SK-N-DZ (cell line): ENCODE measurements around the gene SLC10A2.

Source experiments
- DNase-seq: peaks from one replicate; pipeline ENCODE4 v3.0.0-alpha.2; 2015; ENCODE audit warnings: low spot score

The SLC10A2 gene

GRCh38 chr13:103055166-103055565 is 11.1 kb downstream of the SLC10A2 start:
- no peak for DNase-seq

DNA sequence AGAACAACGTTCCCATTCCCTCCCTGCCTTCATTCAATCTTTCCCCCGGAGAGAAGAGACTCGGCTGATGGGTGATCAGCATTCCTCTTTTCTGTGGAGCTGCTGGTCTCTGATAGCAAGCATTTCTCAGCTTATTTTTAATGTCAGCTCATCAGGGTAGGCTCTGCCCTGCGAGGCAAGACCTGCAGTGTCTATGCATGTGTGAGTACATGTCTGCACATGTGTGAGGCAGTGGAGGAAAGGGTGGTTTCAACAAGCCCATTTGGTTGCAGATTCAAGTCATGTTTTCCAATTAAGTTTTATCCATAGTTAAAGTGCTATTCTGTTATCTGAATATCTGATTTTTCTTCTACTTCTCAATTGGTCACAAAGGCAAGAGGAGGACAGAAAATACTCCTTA is 19.5 kb downstream of the SLC10A2 start:
- DNase-seq: no peak

DNA sequence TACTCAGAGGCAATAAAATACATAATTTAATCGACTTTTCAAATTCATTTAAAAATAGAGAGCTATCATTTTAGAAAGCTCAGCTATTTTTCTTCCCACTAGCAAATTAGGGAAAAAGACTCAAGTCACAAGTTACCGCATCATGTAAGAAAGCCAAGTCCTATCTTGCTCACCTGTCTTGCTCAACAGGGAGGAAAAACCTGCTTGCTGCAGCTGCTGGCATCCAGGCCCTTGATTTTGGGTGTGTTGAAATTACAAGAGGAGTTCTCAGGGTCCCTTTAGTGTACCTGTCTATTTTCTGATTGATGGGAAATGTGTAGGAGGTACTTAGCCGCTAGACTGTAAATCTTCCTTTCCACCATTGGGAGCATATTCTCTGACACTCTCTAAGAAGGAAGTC is 22.2 kb downstream of the SLC10A2 start:
- DNase-seq: no peak

GRCh38 chr13:103040006-103040405 is 26.2 kb downstream of the SLC10A2 start:
- no peak for DNase-seq

DNA sequence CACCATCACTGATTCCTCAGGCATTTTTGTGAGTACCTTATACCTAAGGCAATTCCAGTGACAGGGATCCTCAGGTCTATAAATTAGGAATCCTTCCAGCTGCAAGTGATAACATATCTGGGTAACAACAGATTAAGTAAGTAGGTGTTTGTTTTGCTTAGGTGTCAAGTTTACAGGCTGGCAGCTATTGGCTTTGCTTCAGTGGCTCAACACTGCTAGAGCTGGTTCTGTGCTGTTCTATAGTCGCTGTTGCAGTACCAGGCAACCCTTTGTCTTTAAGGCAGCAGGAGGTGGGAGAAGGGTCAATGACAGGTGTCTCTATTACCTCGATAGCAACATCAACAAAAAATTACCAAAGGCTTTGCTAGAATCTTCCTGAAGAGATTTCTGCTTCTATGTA is 27.0 kb downstream of the SLC10A2 start:
- DNase-seq: no peak

GRCh38 chr13:103036268-103036667 is 29.9 kb downstream of the SLC10A2 start:
- DNase-seq: no peak

DNA sequence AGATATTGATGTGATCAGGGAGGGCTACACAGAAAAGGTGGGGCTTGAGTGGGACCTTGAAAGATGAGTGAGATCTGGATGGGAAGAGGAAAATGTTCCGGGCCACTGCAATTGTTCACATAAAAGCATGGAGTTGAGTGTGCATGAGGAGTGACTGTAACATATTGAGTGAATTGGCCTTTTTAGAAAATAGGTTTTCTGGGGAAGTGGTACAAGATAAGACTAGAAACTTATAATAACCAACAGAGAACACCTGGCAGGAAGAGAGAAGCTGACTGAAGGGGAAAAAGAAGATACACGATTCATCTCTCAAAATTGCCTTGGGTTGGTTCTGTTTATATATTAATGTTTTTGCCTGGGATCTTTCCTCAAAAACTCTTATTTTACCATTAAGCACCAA is 32.2 kb downstream of the SLC10A2 start:
- no peak for DNase-seq

DNA sequence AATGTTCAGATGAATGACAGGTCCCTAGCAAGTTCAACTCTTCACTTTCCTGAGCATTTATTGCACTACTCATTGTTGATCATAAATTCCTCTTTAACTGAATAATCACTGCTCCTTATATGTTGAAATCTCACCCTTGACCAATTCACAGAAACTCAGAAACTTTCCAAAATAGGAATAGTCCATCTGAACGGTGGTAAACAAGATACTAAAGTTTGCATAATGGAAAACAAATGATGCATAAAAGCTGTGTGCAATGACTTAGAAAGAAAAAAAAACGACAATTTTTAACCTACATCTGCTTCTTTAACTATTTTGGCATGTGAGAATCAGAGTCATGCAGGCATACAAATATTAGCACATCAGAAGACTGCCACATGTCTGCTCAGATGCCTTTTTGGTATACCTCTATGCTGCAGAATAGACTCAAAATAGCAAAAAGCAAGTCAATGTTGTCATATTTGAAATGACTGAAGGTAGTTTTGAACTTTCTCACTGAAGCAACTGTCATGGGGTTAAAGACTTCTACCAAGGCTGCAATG is 34.8 kb downstream of the SLC10A2 start:
- DNase-seq: no peak

DNA sequence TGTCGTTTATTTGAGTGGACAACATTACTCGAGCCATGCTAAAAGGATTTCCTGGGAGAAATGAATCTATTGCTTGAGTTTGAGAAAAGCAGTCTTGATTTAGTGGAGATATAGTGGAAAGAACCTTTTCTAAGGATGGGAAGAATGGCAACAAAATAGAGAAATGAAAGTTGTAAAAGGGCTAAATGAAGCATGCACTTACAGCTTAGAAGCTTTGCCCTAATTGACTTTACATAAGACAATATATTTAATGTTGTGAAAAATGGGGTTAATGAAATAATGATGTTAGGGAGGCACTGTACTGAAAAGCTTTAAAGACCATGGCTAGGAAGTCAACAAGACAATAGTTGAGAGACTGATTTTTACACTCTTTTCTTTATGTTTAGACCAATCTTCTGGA is 35.4 kb downstream of the SLC10A2 start:
- DNase-seq: no peak

DNA sequence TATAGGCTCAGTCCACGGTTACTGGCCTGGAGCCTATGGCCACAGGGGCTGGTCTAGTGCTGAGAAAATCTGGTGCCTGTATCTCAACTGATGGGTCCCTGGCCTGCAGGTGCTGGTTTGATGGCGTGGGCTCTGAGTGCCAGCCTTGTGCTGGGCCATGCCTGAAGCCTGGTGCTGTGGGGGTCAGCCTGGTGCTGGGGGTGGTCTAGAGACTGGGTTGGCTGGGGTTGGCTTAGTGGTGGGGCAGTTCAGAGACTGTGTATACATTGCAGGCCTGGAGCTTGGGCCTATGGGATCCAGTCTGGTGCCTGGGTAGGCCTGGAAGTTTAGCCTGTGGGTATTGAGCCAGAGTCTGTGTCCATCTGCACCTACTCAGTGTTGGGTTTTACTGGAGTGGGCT is 36.4 kb downstream of the SLC10A2 start:
- DNase-seq: no peak

- no peak for DNase-seq
Measured at GRCh38 chr13:103022336-103022735, 43.9 kb downstream of the SLC10A2 start.

GRCh38 chr13:103018556-103018955 is 47.7 kb downstream of the SLC10A2 start:
- DNase-seq: no peak

GRCh38 chr13:103012646-103013045 is 53.6 kb downstream of the SLC10A2 start:
- DNase-seq: no peak

DNA sequence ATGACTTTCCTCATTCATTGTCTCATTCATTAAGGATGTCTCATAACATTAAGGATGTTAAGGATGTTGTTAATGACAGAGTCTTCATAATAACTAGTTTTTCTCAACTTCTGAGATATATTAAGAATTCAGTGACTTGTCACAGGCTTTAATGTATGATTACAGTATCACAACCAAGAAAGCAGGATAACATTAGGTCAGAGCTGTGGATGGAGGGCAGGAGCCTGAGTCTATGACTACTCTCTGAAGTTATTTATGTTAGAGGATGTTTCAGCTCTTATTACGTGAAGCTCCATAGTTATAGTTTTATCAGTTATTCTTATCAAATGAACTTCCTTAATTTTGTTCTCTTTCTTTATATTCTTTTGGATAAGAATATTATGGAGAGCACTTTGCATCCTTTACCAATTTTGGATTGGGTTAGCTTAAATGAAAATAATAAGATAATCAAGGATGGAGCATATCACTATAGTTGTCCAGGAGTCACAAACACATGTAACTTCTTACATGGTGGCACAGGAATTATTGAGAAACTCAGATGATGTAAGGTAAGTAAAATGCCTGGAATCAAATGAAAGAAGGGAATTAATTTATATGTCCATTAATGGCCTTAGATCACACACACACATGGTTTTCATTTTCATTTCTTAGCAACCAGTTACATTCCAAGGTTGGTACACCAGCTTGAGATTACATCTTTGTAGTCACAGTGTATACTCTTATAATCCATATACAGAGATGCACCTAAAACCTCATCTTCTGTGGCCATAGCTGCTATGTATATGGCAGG is 57.0 kb downstream of the SLC10A2 start:
- DNase-seq: no peak

DNA sequence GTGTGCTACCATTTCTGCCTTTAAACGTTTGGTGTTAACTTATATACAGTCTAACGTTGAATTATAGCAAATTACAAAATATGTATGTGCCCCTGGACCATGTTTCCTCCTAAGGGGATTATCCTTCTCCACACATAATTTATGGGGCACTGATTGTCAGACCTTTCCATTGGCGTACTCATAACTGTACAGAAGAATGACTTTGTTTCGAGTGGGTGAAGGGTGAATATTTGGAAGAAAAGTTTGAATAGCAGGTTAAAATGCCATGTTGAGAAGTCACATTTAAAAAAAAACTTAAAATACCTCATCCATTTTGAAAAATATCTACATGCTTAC is 58.8 kb downstream of the SLC10A2 start:
- DNase-seq: no peak

DNA sequence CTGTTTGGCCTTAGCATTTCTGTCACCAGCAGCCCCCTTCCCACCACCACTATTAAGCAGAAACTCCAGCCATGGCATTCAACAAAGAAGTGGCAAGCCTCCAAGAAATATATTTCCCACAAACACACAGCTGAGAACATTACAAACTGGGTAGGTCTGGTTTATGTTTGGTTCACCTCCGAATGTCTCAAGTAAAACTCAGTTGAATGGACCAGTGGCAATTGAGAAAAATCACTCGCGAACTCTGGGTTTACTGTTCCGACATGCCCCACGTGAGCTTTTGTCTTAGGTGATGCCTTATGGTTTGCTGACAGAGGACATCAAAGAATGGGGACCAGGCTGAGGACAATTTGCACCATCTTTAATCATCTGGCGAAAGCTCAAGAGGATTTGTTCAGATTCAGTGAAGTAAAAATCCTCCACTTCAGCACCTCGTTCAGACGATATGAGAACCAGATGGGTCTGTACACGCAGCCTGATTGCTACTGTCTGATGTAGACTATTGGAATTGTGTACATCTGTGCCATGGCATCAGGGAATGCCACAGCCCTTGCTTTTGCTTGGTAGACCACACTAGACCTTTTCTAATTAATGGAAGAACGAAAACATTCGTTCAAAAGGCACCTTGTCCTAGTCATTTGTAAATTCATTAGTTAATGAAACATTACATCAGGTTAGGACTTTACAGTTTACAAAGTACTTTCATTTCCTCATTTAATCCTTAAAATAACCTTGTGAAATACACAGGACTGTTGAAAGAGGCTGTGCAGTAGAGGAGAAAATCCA is 59.4 kb downstream of the SLC10A2 start:
- DNase-seq: no peak

GRCh38 chr13:103004661-103005345 is 61.4 kb downstream of the SLC10A2 start:
- no peak for DNase-seq

DNA sequence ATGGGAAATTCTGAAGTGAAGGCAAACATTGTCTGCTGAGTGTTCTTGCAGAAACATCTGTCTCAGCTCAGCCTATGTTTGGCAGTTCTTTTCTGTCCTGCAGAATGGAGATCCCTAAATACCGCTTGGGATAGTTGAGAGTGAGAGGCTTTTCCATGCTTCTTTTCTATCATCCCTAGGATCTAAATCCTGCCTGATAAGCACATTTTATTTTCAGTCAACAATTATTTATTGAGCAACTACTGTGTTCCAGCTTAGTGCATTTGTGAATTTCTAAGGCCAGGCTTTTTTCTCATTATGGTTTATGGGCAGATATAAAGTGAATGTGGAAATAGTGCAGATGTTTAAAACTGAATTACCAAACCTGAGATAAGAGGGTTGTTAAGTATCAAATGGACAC is 62.6 kb downstream of the SLC10A2 start:
- no peak for DNase-seq

DNA sequence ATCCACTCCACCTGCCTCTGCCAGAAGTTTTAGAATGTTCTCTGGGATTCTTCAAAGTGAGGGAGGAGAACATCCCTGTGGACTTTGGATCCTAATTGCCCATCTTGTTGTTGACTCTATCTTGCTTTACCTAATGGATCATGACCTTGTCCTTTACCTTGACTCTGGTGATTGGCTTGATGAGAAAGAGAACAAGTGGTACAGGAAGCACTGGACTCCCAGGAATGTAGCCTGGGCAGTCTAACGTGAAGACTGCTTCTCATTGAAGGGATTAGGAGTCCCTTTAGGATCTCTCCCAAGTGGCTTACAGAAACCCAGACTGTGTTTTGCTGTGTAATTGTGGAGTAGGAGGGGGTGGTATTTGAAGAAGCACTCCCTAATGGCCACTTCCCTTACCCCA is 63.9 kb downstream of the SLC10A2 start:
- no peak for DNase-seq

- DNase-seq: no peak
Measured at GRCh38 chr13:103000157-103000556, 66.1 kb downstream of the SLC10A2 start.

DNA sequence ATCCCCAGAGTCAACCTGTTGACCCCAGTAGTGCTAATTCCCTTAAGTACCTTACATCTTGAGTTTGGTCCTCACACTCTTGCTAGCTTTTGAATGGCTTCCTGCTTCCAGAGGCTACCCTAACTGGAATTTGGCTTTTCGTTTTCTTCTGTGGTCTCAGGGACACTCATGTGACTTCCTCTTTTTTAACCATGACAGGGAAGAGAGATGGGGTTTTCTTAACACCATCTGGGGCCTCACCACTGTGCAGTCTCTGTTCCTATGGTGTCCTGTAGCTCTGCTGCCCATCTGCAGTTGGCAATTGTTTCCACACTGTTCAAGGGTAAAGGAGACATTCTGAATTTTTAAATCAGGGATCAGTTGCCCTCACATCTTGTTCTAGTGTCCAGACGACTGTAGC is 66.7 kb downstream of the SLC10A2 start:
- no peak for DNase-seq
